GM18858 (cell line): ENCODE results near the gene RFC4.

Source experiments
- ATAC-seq: cut with Tn5 transposase; IDR thresholded peaks from one replicate; pipeline ENCODE4 v1.9.1; 2021; ENCODE audit not compliant: unreplicated experiment

Gene RFC4

DNA sequence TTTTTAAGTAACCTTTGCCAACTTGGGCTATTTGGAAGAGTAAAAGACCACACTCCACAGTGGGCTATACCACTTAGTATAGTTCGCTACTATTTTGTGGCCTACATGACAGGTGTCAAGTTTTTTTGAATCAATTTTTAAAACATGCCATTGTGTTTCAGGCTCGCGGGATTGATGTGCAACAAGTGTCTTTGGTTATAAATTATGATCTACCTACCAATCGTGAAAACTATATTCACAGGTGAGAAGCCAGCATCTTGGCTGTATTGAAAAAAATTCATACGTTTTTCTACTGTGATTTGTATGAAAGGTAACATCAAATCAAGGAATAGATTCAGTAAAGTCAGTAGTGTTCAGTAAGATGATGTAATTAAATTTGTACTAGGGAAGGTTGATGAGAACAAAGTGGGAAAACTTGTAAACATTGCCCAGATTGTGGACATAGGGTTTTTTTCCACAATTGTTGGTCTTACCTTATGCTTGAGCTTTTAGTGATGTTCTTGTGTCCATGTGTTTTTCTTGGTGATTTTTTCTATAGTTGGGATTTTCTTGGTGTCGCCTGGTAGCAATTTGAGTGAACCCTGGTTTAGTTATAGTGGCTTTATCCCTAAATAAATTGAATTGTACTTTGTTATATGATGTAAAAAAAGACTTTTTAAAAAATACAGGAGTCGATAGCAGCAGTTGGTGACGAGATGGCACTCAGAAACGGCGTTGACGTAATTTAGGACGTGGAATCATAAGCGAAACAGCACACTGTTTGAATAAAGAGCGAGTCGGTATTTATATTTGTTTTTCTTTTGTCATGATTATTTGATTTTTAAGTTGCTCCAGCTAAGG, 18.4 kb downstream of the RFC4 start:
- no peak for ATAC-seq

DNA sequence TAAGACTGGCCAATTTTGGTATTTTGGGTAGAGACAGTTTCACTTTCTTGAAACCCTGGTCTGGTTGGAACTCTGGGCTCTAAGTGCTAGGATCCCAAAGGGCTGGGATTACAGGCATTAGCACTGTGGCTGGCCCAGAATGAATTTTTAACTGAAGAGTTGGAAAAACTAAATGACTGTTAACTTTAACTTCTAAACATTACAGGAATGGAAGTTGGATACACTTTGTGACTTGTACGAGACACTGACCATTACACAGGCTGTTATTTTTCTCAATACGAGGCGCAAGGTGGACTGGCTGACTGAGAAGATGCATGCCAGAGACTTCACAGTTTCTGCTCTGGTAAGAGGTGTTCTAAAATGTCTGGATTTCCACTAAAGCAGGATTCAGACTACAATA, 19.4 kb downstream of the RFC4 start:
- no peak for ATAC-seq

DNA sequence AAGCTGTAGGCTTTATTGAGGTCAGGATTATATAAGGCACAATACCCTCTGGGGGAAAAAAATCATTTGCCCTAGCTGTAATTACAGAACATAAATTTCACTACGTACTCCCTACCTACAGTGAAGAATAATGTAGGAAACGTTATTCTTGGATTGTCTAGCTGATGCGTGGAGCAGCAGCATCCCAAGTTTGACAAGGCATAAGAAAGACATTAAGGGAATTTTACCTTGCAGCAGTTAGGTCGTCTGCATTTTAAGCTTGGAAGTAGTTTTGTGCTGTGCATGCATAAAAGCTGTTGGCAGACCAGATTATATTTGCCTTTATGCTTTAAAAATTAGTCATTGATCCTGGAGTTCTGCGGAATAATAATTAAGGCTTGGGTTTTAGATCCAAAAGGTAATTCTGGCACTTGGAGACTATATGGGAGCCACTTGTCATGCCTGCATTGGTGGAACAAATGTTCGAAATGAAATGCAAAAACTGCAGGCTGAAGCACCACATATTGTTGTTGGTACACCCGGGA, 20.7 kb downstream of the RFC4 start:
- ATAC-seq: no peak

DNA sequence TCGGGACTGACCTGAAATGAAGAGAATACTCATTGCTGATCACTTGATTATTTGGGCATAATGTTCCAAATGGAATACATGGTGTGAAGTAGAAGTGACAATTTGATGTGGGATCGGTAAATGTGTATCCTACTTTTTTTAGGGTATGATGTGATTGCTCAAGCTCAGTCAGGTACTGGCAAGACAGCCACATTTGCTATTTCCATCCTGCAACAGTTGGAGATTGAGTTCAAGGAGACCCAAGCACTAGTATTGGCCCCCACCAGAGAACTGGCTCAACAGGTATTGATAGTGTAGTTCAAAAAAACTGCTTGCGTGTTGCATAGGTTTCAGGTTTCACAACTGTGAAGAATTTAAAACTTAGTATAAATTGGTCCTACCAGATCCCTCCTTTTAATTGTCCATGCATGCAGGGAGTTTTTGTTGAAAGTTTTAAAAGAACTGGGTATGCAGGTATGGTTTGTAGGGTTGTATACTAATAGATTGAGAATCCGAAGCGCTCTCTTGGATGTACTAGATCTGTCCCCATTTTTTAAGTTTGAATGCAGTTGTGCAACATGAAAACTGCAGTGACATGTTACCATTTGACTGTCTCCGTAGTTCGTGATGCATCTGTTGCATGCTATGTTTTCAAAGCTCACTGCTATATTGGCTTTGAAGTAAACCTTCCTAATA, 21.3 kb downstream of the RFC4 start:
- no peak for ATAC-seq

DNA sequence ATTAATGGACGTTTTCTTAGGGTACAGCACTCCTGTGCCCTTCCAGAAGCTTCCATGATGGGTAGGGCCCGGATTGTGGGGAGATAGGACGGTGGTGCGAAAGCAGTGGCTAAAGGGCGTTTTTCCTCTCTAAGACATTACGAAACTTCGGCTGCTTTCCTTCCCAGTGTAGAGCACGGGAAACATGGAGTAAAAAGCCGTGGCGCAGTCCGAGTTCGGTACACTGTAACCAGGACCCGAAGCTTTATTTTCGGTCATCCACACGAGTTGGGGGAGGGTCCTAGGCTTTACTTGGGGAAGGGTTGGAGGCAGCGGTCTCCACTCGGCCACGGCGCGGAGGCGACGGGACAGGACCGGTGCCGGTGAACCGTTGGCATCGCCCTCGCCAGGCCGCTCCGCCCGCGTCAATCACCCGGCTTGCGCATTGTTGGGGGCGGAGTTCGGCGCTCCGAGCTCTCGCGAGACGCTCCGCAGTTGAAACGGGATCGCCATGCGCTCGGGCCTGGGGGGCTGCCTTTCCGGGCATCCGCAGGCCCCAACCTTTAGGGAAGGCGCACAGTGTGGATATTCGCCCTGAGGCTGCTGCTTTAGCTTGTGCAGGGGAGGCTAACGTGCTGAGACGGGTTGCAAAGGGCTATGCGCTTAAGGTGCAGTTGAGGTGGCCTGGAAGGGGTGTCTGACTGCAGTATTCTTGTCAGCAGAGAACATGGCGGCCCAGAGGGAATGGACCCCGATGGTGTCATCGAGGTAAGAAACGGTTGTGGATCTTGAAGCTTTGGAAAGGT, 22.4 kb downstream of the RFC4 start:
- ATAC-seq: peak; percentile 62

DNA sequence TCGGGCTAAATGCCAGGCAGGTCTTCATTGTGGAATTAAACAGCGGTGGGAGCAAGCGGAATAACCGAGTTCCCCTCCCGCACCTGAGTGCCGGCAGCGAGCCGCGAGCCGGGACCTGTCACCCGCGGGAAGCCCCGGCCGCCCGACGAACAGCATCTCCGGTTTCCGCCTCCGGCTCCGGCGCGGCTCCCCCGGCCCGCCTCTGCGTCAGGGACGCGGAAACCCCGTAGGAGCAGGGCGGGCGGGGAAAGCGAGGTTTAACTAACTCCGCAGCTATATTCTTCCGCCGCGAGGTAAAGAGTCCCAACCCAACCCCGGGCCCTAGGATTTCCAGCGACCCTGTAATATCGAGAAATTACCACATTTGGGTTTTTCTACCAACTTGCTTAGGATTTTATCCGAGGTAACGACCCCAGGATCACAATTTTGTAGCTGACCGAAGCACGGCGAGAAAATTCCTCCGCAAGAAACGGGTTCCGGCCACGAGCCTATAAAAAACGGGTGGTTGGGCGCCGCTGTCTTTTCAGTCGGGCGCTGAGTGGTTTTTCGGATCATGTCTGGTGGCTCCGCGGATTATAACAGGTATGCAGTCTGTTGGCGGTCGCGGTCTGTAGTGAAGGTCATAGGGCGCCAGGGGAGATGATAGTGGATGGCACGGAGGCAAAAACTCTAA, 23.1 kb downstream of the RFC4 start, which contains the start of gene EIF4A2:
EIF4A2 (plus strand) TSS at position 520 of the 673 bp plus-strand sequence; CDS start at position 554, 34 bp downstream.
- ATAC-seq: peak; percentile 24

DNA sequence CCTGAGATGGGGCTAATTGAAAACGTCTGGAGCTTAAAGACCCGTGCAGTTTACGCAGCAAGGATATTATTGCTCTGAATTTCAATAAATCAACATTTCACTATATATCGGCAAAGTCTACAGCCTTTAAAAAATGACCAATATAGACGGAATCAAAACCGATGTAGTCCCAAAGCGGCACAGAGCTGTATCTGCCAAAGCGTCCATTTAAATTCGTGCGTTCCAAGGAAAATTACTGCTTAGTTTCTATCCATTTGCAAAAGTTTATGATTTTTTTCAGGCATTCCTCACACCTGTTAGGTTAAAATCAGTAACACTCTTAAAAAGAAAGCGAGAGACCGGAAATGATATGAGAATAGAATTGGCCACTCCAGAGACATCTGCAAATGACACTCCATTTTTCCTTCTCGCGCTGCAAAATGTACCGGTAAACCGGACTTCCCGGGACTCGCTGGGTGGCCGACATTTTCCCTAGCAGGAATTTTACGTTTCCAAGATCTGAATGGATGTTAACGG, 23.7 kb downstream of the RFC4 start:
- peak; percentile 11 for ATAC-seq

DNA sequence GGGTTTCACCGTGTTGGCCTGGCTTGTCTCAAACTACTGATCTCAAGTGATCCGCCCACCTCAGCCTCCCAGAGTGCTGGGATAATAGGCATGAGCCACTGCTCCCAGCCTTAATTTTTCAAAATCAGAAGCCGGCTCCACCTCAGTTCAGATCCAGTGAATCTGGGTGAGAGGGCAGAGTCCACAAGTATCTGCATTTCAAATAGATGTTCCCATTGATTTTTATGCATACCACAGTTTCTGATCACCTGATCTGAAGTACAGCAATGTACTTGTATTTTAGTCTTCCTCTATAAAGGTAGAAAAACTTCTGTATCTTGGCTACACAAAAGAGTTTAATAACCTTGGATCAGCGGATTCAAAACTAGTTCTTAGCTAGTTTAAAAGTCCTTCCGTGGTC, 27.1 kb downstream of the RFC4 start:
- ATAC-seq: no peak

DNA sequence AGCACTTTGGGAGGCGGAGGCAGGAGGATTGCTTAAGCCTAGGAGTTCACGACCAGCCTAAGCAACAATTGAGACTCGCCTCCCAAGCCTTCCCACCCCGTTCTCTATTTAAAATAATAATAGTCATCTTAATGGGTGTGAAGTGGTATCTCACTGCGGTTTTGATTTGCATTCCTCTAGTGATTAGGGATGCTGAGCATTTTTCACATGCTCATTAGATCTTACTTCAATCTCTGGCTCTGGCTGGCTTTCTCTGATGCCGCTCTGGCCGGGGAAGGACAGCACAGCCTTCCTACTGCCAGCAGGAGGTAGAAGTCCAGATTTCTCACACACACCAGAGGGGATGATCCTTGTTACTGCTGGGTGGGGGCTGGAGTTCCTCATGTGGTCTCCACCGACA, 30.3 kb downstream of the RFC4 start:
- ATAC-seq: no peak

DNA sequence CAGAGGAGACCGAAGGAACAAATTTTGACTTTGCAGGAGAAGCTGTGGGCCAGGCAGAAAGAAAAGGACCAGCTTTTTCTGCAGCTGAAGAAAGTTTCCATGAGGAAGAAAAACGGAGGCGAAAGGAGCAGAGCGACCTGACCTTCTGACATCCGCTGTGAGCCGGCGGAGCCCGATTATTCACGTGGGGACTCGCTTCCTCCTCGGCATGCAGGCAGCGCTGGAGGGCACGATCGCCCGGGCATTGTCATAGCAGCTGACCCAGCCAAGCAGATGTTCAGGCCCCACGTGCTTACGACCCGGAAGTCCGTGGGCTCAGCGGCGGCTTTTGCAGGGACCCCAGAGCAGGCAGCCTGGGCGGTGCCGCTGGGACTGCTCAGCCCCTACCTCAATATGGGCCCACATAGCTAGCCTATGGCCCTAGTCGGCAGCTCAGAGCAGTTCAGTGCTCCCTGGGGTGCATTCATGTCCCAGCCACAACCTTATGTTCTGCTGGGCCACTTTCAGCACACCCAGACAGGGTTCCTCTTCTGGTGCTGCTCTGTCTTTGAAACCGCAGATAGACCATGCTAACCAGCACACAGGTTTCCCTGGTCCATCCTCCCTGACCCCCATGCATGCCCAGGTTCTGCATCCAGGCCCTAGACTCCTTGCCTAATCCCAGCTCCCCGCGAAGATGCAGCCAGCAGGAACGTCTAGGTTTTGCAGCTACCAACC, 33.4 kb downstream of the RFC4 start:
- peak; percentile 81 for ATAC-seq

DNA sequence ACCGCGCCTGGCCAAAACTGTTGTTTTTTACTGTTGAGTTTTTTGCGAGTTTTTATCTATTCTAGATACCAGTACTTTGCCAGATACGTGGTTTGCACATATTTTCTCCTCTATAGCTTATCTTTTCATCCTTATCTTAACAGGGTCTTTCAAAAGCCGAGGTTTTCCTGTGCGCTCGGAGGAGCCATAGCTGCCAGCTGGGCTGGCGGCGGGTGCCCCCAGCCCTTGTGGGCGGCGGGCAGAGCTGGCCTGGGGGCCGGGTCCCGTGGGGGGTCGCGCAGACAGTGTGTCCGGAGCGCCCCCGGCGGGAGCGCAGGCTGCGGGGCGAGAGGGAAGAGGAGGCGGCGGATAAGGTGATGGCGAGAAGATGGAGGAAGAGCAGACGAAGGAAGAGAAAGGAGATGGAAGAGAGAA, 34.0 kb downstream of the RFC4 start:
- no peak for ATAC-seq

DNA sequence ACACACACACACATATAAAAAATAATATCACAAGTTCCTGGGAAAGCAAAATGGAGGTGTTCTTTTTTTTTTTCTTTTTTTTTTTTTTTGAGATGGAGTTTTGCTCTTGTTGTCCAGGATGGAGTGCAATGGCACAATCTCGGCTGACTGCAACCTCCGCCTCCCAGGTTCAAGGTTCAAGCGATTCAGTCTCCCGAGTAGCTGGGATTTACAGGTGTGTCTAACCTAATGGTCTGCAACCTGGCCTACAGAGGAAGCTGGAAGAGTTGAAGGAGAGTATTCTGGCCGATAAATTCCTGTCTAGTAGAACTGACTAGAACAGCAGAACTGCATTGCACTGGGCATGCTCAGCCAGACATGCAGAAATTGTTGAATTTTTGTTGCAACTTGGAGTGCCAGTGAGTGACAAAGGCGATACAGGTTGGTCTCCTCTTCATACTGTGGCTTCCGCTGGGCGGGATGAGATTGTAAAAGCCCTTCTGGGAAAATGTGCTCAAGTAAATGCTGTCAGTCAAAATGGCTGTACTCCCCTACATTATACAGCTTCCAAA, 45.3 kb downstream of the RFC4 start:
- no peak for ATAC-seq

DNA sequence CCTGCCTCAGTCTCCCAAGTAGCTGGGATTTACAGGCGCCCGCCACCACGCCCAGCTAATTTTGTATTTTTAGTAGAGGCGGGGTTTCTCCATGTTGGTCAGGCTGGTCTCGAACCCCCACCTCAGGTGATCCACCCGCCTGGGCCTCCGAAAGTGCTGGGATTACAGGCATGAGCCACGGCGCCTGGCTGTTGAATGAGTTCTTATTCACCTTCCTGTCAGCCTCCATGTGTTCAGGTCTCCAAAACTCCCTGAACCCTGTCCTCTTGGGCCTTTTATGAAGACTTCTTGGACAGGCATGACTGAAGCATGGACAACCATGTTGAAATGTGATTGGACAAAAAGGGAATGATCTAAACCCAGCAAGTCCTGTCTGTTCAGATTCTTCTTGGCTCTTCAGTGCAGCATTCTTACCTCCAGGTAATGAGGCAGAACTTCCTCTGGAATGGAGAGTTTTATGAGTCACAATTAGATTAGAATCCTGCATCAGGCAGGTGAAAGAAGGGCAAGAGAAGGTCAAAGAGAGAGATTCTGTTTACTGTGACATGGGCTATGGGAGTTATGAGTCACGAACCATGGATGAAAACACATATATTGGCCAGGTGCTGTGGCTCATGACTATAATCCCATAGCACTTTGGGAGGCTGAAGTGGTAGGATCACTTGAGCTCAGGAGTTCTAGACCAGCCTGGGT, 46.0 kb downstream of the RFC4 start:
- no peak for ATAC-seq

DNA sequence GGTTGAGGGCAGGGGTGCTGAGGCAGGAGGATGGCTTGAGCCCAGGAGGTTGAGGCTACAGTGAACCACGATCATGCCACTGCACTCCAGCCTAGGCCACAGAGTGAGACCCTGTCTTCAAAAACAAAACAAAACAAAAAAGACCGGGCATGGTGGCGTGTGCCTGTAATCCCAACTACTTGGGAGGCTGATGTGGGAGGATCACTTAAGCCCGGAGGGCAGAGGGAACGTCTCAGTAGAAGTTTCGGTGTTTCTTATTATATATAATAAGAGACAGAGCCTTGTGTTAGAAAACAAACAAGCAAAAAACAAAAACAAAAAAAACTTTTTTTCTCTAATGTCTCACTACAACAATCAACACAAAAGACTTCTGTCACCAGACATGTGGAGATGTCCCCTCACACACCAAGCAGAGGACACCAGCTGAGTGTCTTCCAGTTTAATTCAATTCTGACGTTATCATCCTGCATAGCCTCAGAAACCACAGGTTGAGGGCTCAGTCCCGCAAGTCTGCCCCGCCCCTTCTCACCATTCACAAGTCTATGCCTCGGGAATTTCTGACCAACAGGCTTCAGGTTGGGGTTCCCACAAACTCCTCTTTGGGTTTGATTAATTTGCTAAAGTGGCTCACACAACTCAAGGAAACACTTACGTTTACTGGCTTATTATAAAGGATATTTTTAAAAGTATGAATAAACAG, 46.9 kb downstream of the RFC4 start:
- ATAC-seq: no peak

DNA sequence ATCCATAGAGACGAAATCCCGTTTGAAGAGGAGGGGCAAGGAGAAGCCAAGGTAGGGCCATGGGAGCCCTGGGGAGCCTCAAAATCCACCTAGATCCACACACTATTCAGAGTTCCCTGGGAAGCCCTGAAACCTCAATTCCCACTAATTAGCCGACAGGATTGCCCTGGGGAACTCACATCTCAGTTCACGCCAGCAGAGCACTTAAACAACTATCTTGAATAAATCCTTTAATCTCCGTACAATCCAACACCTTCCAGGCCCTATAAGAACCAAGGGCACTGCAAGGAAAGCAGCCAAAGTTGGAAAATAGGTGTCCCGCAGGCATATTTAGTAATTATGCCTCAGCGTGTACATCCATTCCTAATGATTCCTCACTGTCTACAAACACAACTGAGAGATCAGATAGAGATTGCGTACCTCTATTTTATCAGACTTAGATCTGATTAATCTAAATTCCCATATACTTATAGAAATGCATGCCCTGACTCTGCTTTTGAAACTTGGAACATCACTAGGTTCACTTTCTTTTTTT, 48.5 kb downstream of the RFC4 start:
- no peak for ATAC-seq

DNA sequence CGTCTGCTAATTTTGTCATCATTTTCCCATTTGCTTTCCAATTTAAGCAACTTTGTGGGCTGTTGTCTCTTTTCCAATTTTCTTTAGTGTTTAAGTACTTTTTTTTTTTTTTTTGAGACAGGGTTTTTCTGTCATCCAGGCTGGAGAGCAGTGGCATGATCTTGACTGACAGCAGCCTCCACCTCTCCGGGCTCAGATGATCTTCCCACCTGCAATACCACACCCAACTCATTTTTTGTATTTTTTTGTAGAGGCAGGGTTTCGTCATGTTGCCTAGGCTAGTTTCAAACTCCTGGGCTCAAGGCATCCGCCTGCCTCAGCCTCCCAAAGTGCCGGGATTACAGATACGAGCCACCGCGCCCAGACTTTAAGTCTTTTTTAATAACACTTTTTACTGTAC, 49.1 kb downstream of the RFC4 start:
- ATAC-seq: no peak

DNA sequence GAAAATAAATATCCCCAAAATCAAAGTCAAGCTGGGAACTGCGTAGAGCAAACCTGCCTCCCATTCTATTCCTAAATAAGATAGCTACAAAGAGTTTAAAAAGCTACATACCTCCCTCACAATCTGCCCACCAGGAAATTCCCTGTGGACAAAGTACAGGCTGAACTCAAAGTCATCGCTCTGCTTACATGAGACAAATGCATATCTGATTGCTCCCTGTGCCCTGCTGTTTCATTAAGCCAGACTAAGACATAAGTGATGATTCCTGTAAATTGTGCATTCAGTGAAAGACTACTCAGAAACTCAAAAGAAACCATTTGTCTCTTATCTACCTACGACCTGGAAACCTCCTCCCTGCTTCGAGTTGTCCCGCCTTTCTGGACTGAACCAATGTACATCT, 51.4 kb downstream of the RFC4 start:
- no peak for ATAC-seq

DNA sequence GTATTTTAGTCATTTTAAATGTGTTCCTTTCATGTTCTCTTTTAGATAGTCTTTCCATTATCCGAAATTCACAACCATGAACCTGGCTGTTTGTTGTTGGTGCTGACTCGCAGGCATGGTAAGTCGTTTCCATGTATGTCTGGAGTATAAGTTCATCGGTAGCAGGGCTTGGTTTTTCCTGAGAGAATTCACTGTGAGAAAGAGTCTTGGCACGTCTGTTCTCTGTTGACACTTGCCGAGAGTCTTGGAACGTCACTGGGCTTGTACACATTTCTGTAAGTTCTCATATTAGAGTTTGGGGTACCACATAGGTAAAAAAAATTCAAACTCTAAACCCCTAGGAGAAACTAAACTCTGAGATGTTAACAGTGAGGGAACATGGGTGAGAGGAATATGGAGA, 52.3 kb downstream of the RFC4 start:
- no peak for ATAC-seq
